Thyroid gland (tissue), 4 donors: ENCODE data around the gene RPTOR. TPM values are rescaled to one million over a fixed set of nuclear protein-coding genes. Genes with fewer than 3 reads are reported as not detected.

Experiments used
- DNase-seq, 2 donors: peaks; one replicate each; pipeline ENCODE4 v3.0.0-alpha.2; 2019
- H3K27ac ChIP-seq, 3 donors: fragments of 200-600 bp; sonication (generic); 1 replicate in 2 of 3; 2 replicates in 1 of 3; pipeline ENCODE4 v1.5.1; 2016 to 2019; ENCODE audit warnings: mild to moderate bottlenecking in 1 of 3, moderate library complexity in 1 of 3
- H3K27me3 ChIP-seq: fragments of 200-600 bp; sonication (generic); one replicate; pipeline ENCODE4 v1.5.1; 2019
- H3K36me3 ChIP-seq, 2 donors: fragments of 200-600 bp; sonication (generic); one replicate each; pipeline ENCODE4 v1.5.1; 2016 to 2019
- H3K4me1 ChIP-seq, 2 donors: fragments of 200-600 bp; sonication (generic); one replicate each; pipeline ENCODE4 v1.5.1; 2017 to 2019
- H3K4me3 ChIP-seq, 3 donors: fragments of 200-600 bp; sonication (generic); replicated peaks in 1 of 3; 1 replicate in 2 of 3; 2 replicates in 1 of 3; pipeline ENCODE4 v1.5.1; 2016; ENCODE audit warnings: mild to moderate bottlenecking in 1 of 3
- H3K9me3 ChIP-seq: fragments of 200-600 bp; sonication (generic); one replicate; pipeline ENCODE4 v1.5.1; 2017
- CTCF ChIP-seq, 6 experiments: fragments of 200-600 bp in 3 of 6; fragments of 450-650 bp in 3 of 6; sonication (generic) in 3 of 6; IDR thresholded peaks; one replicate each; pipeline ENCODE4 v1.5.1; 2016 to 2019; ENCODE audit warnings: antibody characterized with exemption in 6 of 6, mild to moderate bottlenecking in 2 of 6, inconsistent platforms in 1 of 6, moderate library complexity in 1 of 6
- POLR2A ChIP-seq, 2 donors: fragments of 450-650 bp; IDR thresholded peaks; one replicate each; pipeline ENCODE4 v1.6.1; 2017; ENCODE audit warnings: antibody characterized with exemption in 2 of 2, mild to moderate bottlenecking in 2 of 2, moderate library complexity in 1 of 2
- WGBS, 2 donors: methylation state at CpG; one replicate each; pipeline ENCODE4 v1.1.5; 2017; 5-methylcytosine and 5-hydroxymethylcytosine counted together
- intact Hi-C: fragments of 100-400 bp; cut with DNase I; formaldehyde crosslinking; loops from one replicate; pipeline ENCODE4 v1.15.1; 2023
- total RNA-seq, 4 donors: library from RNA; depleted of rRNA; stranded (reverse); fragments of >200 nt; gene quantifications; one replicate each; pipeline ENCODE4 v1.2.3, GENCODE V29; 2016

Gene RPTOR
- total RNA-seq, 4 donors from 2014 or later = 24.2 to 58.1 (median 34.5) TPM

DNA sequence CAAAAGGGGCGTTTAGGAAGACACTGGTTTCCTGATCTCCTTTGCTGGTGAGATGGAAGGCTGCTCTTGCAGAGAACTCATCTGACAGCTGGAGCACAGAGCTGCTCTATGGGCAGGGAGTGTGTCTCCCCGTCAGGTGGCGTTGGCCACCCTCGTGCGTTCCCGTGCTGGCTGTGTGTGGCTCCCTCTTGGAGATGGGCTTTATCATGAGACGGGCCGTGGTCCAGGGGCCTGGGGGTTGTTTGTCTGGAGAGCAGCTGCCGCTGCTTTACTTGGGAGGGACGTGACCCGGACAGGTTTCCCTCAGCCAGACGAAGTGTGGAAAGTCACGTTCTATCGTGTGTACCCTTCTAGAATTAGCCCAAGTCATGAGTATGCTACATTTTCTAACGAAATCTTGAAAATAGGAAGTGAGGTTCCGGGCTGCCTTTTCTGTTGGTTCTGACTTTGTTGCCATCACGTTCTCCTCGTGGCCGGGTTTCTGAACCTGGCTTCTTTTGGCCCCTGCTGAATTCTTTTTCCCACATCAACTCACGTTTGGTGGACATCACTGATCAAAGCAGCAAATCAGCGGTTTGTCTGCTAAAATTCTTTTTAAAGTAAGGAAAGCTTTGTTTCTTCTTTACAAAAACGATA lies 341.4 kb downstream of the RPTOR start:
- H3K9me3 ChIP-seq = no peaks in the 10 kb centered on the region
- no peaks in the 10 kb centered on the region for H3K27me3 ChIP-seq
- H3K4me3 ChIP-seq = no peak overlapping the region
- TF ChIP-seq POLR2A (IDR thresholded peaks at IDR 0.05) (no peak), CTCF (IDR thresholded peaks at IDR 0.05) (no peak)
- no peak for DNase-seq
- whole genome bisulfite sequencing, 2 donors = 95 to 97% methylated on average over 22 of the region's 22 CpGs
- no peak overlapping the region for H3K27ac ChIP-seq
- no peaks in the 10 kb centered on the region for H3K4me1 ChIP-seq
- H3K36me3 ChIP-seq = peaks cover 4 to 13% of the 10 kb centered on the region in 2 donors
- intact Hi-C loops = no loop called here

- WGBS, 2 donors = 92 to 93% methylated on average over 28 to 40 of the region's 42 CpGs
- Histone ChIP-seq H3K9me3 (no peaks in the 10 kb centered on the region), H3K27ac (no peak overlapping the region), H3K36me3 (peaks cover 4 to 15% of the 10 kb centered on the region in 2 donors), H3K4me1 (no peaks in the 10 kb centered on the region), H3K4me3 (no peak overlapping the region), H3K27me3 (no peaks in the 10 kb centered on the region)
- no peak for DNase-seq
- intact Hi-C loops = no loop called here
- TF ChIP-seq POLR2A (IDR thresholded peaks at IDR 0.05) = no peak
- TF ChIP-seq CTCF (IDR thresholded peaks at IDR 0.05) = no peak
Observed at GRCh38 chr17:80886641-80887573, 342.3 kb downstream of the RPTOR start.

DNA sequence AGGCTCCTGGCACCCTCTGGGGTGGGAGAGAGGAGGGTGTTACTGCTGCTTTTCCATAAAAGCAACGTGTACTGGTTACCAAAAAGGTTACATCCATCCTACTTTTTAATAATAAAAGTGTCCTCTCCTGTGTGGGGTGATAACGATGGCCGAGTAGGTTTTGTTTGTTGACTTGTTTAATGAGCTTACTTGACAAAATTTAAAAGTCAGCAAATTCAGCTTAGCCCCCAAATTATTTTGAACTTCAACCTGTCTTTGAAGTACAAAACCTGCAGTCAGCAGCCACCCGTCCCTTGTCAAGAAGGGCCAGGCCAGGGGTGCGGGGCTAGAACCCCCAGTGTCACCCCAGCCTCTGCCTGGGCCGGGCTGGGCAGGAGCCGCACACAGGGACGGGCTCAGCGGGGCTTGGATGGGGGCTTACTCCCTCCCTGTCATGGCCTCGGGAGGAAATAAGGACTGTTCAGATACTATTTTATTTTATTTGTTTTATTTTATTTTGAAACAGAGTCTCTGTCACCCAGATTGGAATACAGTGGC lies 343.1 kb downstream of the RPTOR start:
- Histone ChIP-seq H3K9me3 (no peaks in the 10 kb centered on the region), H3K27ac (no peak overlapping the region), H3K4me3 (no peak overlapping the region), H3K27me3 (no peaks in the 10 kb centered on the region), H3K4me1 (no peaks in the 10 kb centered on the region), H3K36me3 (peaks cover 4 to 20% of the 10 kb centered on the region in 2 donors)
- no peak for TF ChIP-seq POLR2A (IDR thresholded peaks at IDR 0.05)
- TF ChIP-seq CTCF (IDR thresholded peaks at IDR 0.05) = no peak
- no peak for DNase-seq
- intact Hi-C loops = no loop called here
- WGBS, 2 donors = 90 to 91% methylated on average over 10 of the region's 10 CpGs

GRCh38 chr17:80888276-80889160 lies 343.9 kb downstream of the RPTOR start:
- WGBS, 2 donors = 95 to 96% methylated on average over 18 to 24 of the region's 24 CpGs
- H3K27ac ChIP-seq = no peak overlapping the region
- peaks cover 5 to 20% of the 10 kb centered on the region in 2 donors for H3K36me3 ChIP-seq
- TF ChIP-seq CTCF (IDR thresholded peaks at IDR 0.05) (no peak), POLR2A (IDR thresholded peaks at IDR 0.05) (no peak)
- no peaks in the 10 kb centered on the region for H3K4me1 ChIP-seq
- H3K27me3 ChIP-seq = no peaks in the 10 kb centered on the region
- intact Hi-C loops = no loop called here
- no peak for DNase-seq
- no peaks in the 10 kb centered on the region for H3K9me3 ChIP-seq
- H3K4me3 ChIP-seq = no peak overlapping the region
